Measurements from ENCODE around the gene RASSF5. TPM values are rescaled to one million over a fixed set of nuclear protein-coding genes. Genes with fewer than 3 reads are reported as not detected.
A peak's percentile ranks its signal among the peaks of the same experiment; 100 is the strongest.

The RASSF5 gene
- total and polyA plus RNA-seq, 9 of the 15 experiments (the other 6 are each of a cell fraction or from before 2014, with no cell fraction given) = 6.1 to 41.0 (median 25.2) TPM

- TF ChIP-seq E2F8 (IDR thresholded peaks at IDR 0.05; ENCODE audit: low read depth, partially characterized antibody) = peak; percentile 77
- no peak for TF ChIP-seq RFX5 (IDR thresholded peaks at IDR 0.05; ENCODE audit: low read depth, low read length)
- peak; percentile 95 for TF ChIP-seq POLR2B (IDR thresholded peaks at IDR 0.05; ENCODE audit: low read depth, partially characterized antibody)
- TF ChIP-seq, protein P1, sequence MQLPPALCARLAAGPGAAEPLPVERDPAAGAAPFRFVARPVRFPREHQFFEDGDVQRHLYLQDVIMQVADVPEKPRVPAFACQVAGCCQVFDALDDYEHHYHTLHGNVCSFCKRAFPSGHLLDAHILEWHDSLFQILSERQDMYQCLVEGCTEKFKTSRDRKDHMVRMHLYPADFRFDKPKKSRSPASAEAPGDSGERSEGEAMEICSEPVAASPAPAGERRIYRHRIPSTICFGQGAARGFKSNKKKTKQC (CRISPR knock-in tag; IDR thresholded peaks at IDR 0.05) = peak; percentile 97
- TF ChIP-seq OTX1 (CRISPR knock-in tag; IDR thresholded peaks at IDR 0.05) = peak; percentile 66; the same call in 1 of the 2 replicates
- TF ChIP-seq ZNF436 (CRISPR knock-in tag; IDR thresholded peaks at IDR 0.05) = no peak
- TF ChIP-seq RFX1 (IDR thresholded peaks at IDR 0.05) = no peak
- TF ChIP-seq ZNF12 (CRISPR knock-in tag; IDR thresholded peaks at IDR 0.05) = peak; percentile 89
- TF ChIP-seq ZNF408 (CRISPR knock-in tag; IDR thresholded peaks at IDR 0.05; ENCODE audit: low read depth) = no peak
- TF ChIP-seq U2AF2 (optimal IDR thresholded peaks at IDR 0.05; ENCODE audit: low read depth, low read length) = no peak
- TF ChIP-seq, protein P2, sequence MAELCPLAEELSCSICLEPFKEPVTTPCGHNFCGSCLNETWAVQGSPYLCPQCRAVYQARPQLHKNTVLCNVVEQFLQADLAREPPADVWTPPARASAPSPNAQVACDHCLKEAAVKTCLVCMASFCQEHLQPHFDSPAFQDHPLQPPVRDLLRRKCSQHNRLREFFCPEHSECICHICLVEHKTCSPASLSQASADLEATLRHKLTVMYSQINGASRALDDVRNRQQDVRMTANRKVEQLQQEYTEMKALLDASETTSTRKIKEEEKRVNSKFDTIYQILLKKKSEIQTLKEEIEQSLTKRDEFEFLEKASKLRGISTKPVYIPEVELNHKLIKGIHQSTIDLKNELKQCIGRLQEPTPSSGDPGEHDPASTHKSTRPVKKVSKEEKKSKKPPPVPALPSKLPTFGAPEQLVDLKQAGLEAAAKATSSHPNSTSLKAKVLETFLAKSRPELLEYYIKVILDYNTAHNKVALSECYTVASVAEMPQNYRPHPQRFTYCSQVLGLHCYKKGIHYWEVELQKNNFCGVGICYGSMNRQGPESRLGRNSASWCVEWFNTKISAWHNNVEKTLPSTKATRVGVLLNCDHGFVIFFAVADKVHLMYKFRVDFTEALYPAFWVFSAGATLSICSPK (IDR thresholded peaks at IDR 0.05; ENCODE audit: borderline replicate concordance) = peak; percentile 75; the same call in 1 of the 2 replicates
- peak; percentile 99 for TF ChIP-seq DIDO1 (tag; IDR thresholded peaks at IDR 0.05; ENCODE audit: low read depth)
- TF ChIP-seq PTBP1 (IDR thresholded peaks at IDR 0.05; ENCODE audit: low read depth, low read length) = peak; percentile 76; the same call in 1 of the 2 replicates
- peak; percentile 89 for TF ChIP-seq ZZZ3 (IDR thresholded peaks at IDR 0.05)
- peak; percentile 88; the same call in 1 of the 2 replicates for TF ChIP-seq MBD2 (IDR thresholded peaks at IDR 0.05; ENCODE audit: borderline replicate concordance, low read depth)
- peak; percentile 40 for TF ChIP-seq HNRNPK (IDR thresholded peaks at IDR 0.05; ENCODE audit: low read depth, low read length, poor library complexity, severe bottlenecking)
- TF ChIP-seq PURB (CRISPR knock-in tag; IDR thresholded peaks at IDR 0.05; ENCODE audit: low read depth) = no peak
- TF ChIP-seq FOXM1 (IDR thresholded peaks at IDR 0.05; ENCODE audit: low read depth) = no peak
- peak; percentile 95; the same call in 1 of the 2 replicates for TF ChIP-seq FOXM1 (CRISPR knock-in tag; IDR thresholded peaks at IDR 0.05; ENCODE audit: low read depth)
- TF ChIP-seq CBX3 (IDR thresholded peaks at IDR 0.05; ENCODE audit: borderline replicate concordance in 1 of 2, low read length in 2 of 2) = peak in 1 of 2 experiments; percentile 95; a peak in 2 of 3 replicates
- TF ChIP-seq WHSC1 (IDR thresholded peaks at IDR 0.05; ENCODE audit: low read length) = no peak
- TF ChIP-seq TSC22D4 (tag; IDR thresholded peaks at IDR 0.05) = no peak
- peak; percentile 100 for TF ChIP-seq PHF20 (IDR thresholded peaks at IDR 0.05; ENCODE audit: partially characterized antibody)
These were observed 105.0 kb downstream of the RASSF5 start, which contains the start of gene EIF2D (continued) for GRCh38 chr1:206612129-206612876.

All from K562 (cell line).